Thyroid gland (tissue), 4 donors: ENCODE data around the gene ANKRD27.
"Not testable (repeated sequence)": the region's sequence is repeated elsewhere in the genome, so short reads cannot be mapped to it uniquely, and the experiment has no call there.

ENCODE experiments used
- CTCF ChIP-seq, 6 experiments: fragments of 200-600 bp in 3 of 6; fragments of 450-650 bp in 3 of 6; sonication (generic) in 3 of 6; IDR thresholded peaks; one replicate each; pipeline ENCODE4 v1.5.1; 2016 to 2019; ENCODE audit warnings: antibody characterized with exemption in 6 of 6, mild to moderate bottlenecking in 2 of 6, inconsistent platforms in 1 of 6, moderate library complexity in 1 of 6
- POLR2A ChIP-seq, 2 donors: fragments of 450-650 bp; IDR thresholded peaks; one replicate each; pipeline ENCODE4 v1.6.1; 2017; ENCODE audit warnings: antibody characterized with exemption in 2 of 2, mild to moderate bottlenecking in 2 of 2, moderate library complexity in 1 of 2

- TF ChIP-seq CTCF, POLR2A (IDR thresholded peaks at IDR 0.05): not testable (repeated sequence)
These were observed 25.1 kb upstream of the ANKRD27 start for GRCh38 chr19:32700129-32700528.
